Measurements from ENCODE around the gene HPDL. TPM values are rescaled to one million over a fixed set of nuclear protein-coding genes. Genes with fewer than 3 reads are reported as not detected.

Gene HPDL
- polyA plus RNA-seq, 2 of the 4 experiments (the other 2 are of a cell fraction): 0.80 to 2.8 TPM

DNA sequence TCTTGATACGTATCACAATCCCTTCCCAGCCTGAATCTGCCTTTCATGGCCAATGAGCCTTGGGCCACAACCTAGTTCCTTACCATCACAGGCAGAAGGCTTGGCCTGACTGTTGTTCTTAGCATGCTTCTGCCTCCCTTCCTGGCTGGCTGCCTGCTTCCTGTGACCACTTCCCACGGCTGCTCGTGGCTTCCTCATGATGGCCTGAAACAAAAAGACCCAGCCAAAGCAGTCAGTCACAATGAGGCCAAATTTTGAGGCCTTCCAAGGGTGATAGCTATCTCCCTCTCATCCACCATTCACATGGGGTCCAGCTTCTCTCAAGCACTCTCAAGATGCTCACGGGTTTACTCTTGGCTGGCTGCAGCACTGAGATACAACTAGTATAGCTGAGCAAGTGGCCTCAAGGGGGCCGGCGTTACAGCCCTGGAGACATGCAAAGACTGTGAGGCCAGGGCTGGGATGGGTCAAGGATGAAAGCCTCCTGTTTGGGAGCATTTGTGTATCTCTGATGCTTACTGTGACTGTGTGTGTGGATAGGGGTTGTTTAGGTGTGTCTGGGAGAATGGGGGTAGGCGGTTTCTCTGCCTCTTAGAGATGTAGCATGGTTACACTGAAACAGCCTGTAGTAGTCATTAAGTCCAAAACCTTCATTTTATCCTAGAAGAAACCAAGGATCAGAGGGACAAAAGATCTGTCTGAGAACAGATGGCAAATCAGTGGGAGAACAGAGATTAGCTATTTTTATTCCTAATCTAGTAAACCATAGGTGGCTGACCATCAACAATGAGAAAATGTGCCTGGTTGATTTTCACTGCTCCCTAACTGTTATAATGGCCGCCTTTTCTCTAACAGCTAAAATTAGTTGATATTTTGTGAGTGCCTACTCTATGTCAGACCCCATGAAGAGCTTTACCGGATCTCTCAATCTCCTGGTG is 7.9 kb downstream of the HPDL start:
- ChIA-PET POLR2A (no interaction called here), CTCF (interaction anchor here (0.6 to 1.5 kb wide), 4 partner anchors 13 to 42 kb away, joined by 3 read pairs; no protein-coding TSS in a partner anchor)
- no peak for FAIRE-seq
- WGBS (ENCODE audit: missing lambda C conversion rate): 93% methylated on average over 8 of the region's 9 CpGs
- no peak overlapping the region for H3K27ac ChIP-seq
- H3K9me3 ChIP-seq: no peaks in the 10 kb centered on the region
- peaks cover 11% of the 10 kb centered on the region; the same call in 2 of the 3 replicates for H3K4me1 ChIP-seq
- TF ChIP-seq RAD21 (conservative IDR thresholded peaks at IDR 0.05 in 1 of 2, IDR thresholded peaks at IDR 0.05 in 1 of 2): no peak
- no peak for TF ChIP-seq HOXB5 (CRISPR knock-in tag; IDR thresholded peaks at IDR 0.05)
- TF ChIP-seq ZFP36 (IDR thresholded peaks at IDR 0.05; ENCODE audit: borderline replicate concordance, partially characterized antibody): no peak
- no peak for TF ChIP-seq KDM1A (IDR thresholded peaks at IDR 0.05; ENCODE audit: low read depth)
- no peak for TF ChIP-seq HDAC2 (IDR thresholded peaks at IDR 0.05)
- no peak for TF ChIP-seq RCOR1 (IDR thresholded peaks at IDR 0.05; ENCODE audit: low read depth, low read length)
- TF ChIP-seq FOSB (CRISPR knock-in tag; IDR thresholded peaks at IDR 0.05): no peak
- TF ChIP-seq BHLHE40 (IDR thresholded peaks at IDR 0.05; ENCODE audit: low read depth, low read length): no peak
- TF ChIP-seq POLR2A (IDR thresholded peaks at IDR 0.05; ENCODE audit: low read length): no peak
- no peak for TF ChIP-seq NPAS2 (CRISPR knock-in tag; IDR thresholded peaks at IDR 0.05; ENCODE audit: borderline replicate concordance)
- TF ChIP-seq ZNF302 (CRISPR knock-in tag; IDR thresholded peaks at IDR 0.05): no peak
- TF ChIP-seq FOXS1 (CRISPR knock-in tag; IDR thresholded peaks at IDR 0.05): no peak
- TF ChIP-seq CBX2 (IDR thresholded peaks at IDR 0.05; ENCODE audit: borderline replicate concordance, low read depth): no peak
- no peak for DNase-seq (ENCODE audit: low read depth in 1 of 2, low spot score in 1 of 2)
- no peak overlapping the region for H3K4me2 ChIP-seq
- no peak overlapping the region for H3K4me3 ChIP-seq
- peak; percentile 33 to 44; a peak in 2 of 6 replicates for ATAC-seq

DNA sequence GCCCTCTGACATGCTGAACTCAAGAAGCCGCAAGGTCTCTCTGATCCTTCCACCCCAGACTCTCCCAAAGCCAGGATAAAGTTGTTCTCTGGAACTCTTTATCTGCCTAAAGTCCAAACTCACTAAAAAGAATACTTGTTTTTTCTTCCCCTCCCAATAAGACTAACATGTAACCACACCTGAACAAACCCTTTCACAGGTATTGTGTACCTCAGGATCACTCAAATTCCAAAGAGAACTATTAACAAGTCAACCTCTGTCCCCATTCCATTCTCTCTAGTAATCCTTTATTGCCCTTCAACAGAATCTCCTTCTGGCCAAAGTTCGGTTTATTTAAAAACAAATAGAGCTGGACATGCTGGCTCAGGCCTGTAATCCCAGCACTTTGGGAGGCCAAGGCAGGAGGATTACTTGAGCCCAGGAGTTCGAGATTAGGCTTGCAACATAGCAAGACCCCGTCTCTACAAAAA is 9.2 kb downstream of the HPDL start:
- Histone ChIP-seq H3K4me1 (peaks cover 11% of the 10 kb centered on the region; the same call in 2 of the 3 replicates), H3K4me3 (no peak overlapping the region), H3K9me3 (no peaks in the 10 kb centered on the region), H3K4me2 (no peak overlapping the region), H3K27ac (no peak overlapping the region)
- 80% methylated on average over 4 of the region's 4 CpGs for WGBS (ENCODE audit: missing lambda C conversion rate)
- no peak for DNase-seq (ENCODE audit: low read depth in 1 of 2, low spot score in 1 of 2)
- ChIA-PET CTCF (interaction anchor here (1.4 kb wide), 2 partner anchors 12 to 43 kb away, joined by 3 read pairs; no protein-coding TSS in a partner anchor), POLR2A (interaction anchor here (1.3 kb wide), 1 partner anchor 33 kb away, joined by 3 read pairs; no protein-coding TSS in a partner anchor)
- ATAC-seq: no peak
- no peak for TF ChIP-seq MYC (IDR thresholded peaks at IDR 0.05; ENCODE audit: borderline replicate concordance, low read length)
- TF ChIP-seq KDM1A (IDR thresholded peaks at IDR 0.05; ENCODE audit: low read depth): no peak
- TF ChIP-seq, protein P1, sequence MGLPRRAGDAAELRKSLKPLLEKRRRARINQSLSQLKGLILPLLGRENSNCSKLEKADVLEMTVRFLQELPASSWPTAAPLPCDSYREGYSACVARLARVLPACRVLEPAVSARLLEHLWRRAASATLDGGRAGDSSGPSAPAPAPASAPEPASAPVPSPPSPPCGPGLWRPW (IDR thresholded peaks at IDR 0.05): no peak
- TF ChIP-seq, protein P2, sequence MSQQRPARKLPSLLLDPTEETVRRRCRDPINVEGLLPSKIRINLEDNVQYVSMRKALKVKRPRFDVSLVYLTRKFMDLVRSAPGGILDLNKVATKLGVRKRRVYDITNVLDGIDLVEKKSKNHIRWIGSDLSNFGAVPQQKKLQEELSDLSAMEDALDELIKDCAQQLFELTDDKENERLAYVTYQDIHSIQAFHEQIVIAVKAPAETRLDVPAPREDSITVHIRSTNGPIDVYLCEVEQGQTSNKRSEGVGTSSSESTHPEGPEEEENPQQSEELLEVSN (IDR thresholded peaks at IDR 0.05; ENCODE audit: borderline replicate concordance, low read depth): no peak
- TF ChIP-seq FOXS1 (CRISPR knock-in tag; IDR thresholded peaks at IDR 0.05): no peak
- TF ChIP-seq RCOR1 (IDR thresholded peaks at IDR 0.05; ENCODE audit: low read depth, low read length): no peak
- no peak for TF ChIP-seq RARB (CRISPR knock-in tag; IDR thresholded peaks at IDR 0.05)
- TF ChIP-seq CEBPB (IDR thresholded peaks at IDR 0.05): no peak
- TF ChIP-seq, protein P3, sequence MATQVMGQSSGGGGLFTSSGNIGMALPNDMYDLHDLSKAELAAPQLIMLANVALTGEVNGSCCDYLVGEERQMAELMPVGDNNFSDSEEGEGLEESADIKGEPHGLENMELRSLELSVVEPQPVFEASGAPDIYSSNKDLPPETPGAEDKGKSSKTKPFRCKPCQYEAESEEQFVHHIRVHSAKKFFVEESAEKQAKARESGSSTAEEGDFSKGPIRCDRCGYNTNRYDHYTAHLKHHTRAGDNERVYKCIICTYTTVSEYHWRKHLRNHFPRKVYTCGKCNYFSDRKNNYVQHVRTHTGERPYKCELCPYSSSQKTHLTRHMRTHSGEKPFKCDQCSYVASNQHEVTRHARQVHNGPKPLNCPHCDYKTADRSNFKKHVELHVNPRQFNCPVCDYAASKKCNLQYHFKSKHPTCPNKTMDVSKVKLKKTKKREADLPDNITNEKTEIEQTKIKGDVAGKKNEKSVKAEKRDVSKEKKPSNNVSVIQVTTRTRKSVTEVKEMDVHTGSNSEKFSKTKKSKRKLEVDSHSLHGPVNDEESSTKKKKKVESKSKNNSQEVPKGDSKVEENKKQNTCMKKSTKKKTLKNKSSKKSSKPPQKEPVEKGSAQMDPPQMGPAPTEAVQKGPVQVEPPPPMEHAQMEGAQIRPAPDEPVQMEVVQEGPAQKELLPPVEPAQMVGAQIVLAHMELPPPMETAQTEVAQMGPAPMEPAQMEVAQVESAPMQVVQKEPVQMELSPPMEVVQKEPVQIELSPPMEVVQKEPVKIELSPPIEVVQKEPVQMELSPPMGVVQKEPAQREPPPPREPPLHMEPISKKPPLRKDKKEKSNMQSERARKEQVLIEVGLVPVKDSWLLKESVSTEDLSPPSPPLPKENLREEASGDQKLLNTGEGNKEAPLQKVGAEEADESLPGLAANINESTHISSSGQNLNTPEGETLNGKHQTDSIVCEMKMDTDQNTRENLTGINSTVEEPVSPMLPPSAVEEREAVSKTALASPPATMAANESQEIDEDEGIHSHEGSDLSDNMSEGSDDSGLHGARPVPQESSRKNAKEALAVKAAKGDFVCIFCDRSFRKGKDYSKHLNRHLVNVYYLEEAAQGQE (IDR thresholded peaks at IDR 0.05): no peak
- TF ChIP-seq POLR2AphosphoS2 (conservative IDR thresholded peaks at IDR 0.05; ENCODE audit: low read length): no peak
- no peak for TF ChIP-seq GATA3 (IDR thresholded peaks at IDR 0.05; ENCODE audit: borderline replicate concordance)
- TF ChIP-seq, protein P4, sequence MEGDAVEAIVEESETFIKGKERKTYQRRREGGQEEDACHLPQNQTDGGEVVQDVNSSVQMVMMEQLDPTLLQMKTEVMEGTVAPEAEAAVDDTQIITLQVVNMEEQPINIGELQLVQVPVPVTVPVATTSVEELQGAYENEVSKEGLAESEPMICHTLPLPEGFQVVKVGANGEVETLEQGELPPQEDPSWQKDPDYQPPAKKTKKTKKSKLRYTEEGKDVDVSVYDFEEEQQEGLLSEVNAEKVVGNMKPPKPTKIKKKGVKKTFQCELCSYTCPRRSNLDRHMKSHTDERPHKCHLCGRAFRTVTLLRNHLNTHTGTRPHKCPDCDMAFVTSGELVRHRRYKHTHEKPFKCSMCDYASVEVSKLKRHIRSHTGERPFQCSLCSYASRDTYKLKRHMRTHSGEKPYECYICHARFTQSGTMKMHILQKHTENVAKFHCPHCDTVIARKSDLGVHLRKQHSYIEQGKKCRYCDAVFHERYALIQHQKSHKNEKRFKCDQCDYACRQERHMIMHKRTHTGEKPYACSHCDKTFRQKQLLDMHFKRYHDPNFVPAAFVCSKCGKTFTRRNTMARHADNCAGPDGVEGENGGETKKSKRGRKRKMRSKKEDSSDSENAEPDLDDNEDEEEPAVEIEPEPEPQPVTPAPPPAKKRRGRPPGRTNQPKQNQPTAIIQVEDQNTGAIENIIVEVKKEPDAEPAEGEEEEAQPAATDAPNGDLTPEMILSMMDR (IDR thresholded peaks at IDR 0.05): no peak
- TF ChIP-seq, protein P5, sequence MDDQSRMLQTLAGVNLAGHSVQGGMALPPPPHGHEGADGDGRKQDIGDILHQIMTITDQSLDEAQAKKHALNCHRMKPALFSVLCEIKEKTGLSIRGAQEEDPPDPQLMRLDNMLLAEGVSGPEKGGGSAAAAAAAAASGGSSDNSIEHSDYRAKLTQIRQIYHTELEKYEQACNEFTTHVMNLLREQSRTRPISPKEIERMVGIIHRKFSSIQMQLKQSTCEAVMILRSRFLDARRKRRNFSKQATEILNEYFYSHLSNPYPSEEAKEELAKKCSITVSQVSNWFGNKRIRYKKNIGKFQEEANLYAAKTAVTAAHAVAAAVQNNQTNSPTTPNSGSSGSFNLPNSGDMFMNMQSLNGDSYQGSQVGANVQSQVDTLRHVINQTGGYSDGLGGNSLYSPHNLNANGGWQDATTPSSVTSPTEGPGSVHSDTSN (IDR thresholded peaks at IDR 0.05): no peak
- TF ChIP-seq KDM5A (IDR thresholded peaks at IDR 0.05): no peak
- no peak for TF ChIP-seq HDAC2 (IDR thresholded peaks at IDR 0.05)
- FAIRE-seq: no peak
